Mucosa of stomach (tissue), 1 donor: ENCODE results near the gene FTO.
"Not testable (repeated sequence)": the region's sequence is repeated elsewhere in the genome, so short reads cannot be mapped to it uniquely, and the experiment has no call there.

Source experiments
- H3K27me3 ChIP-seq: one replicate; pipeline ENCODE4 v1.7.0; 2013; ENCODE audit warnings: mild to moderate bottlenecking, low read length; ENCODE audit not compliant: control insufficient read depth, insufficient read depth
- H3K36me3 ChIP-seq: one replicate; pipeline ENCODE4 v1.7.0; 2013; ENCODE audit warnings: low read length; ENCODE audit not compliant: control insufficient read depth, insufficient read depth
- H3K4me1 ChIP-seq: one replicate; pipeline ENCODE4 v1.7.0; 2013; ENCODE audit warnings: mild to moderate bottlenecking, low read length; ENCODE audit not compliant: control insufficient read depth, insufficient read depth
- H3K4me3 ChIP-seq: one replicate; pipeline ENCODE4 v1.7.0; 2013; ENCODE audit warnings: low read length
- H3K9ac ChIP-seq: one replicate; pipeline ENCODE4 v1.7.0; 2013; ENCODE audit warnings: mild to moderate bottlenecking, low read length, moderate library complexity
- H3K9me3 ChIP-seq: one replicate; pipeline ENCODE4 v1.7.0; 2013; ENCODE audit warnings: mild to moderate bottlenecking, low read length, moderate library complexity; ENCODE audit not compliant: control insufficient read depth
- donor health status: Pancreatic carcinoma.

The FTO gene

GRCh38 chr16:54177862-54178477, 474.0 kb downstream of the FTO start:
- no peaks in the 10 kb centered on the region for H3K36me3 ChIP-seq
- peaks cover 8% of the 10 kb centered on the region for H3K4me1 ChIP-seq
- H3K9me3 ChIP-seq, result no peaks in the 10 kb centered on the region
- no peak overlapping the region for H3K4me3 ChIP-seq
- no peak overlapping the region for H3K9ac ChIP-seq
- H3K27me3 ChIP-seq, result peaks cover 17% of the 10 kb centered on the region

- Histone ChIP-seq H3K9ac (no peak overlapping the region), H3K4me1 (peaks cover 8% of the 10 kb centered on the region), H3K9me3 (no peaks in the 10 kb centered on the region), H3K36me3 (no peaks in the 10 kb centered on the region), H3K4me3 (no peak overlapping the region), H3K27me3 (peaks cover 17% of the 10 kb centered on the region)
Observed at GRCh38 chr16:54178478-54178976, 474.6 kb downstream of the FTO start.

- H3K27me3 ChIP-seq, result peaks cover 8% of the 10 kb centered on the region
- no peak overlapping the region for H3K4me3 ChIP-seq
- H3K36me3 ChIP-seq, result no peaks in the 10 kb centered on the region
- no peak overlapping the region for H3K9ac ChIP-seq
- H3K4me1 ChIP-seq, result peaks cover 8% of the 10 kb centered on the region
- no peaks in the 10 kb centered on the region for H3K9me3 ChIP-seq
Observed at GRCh38 chr16:54180421-54181359, 476.7 kb downstream of the FTO start.

- H3K9ac ChIP-seq, H3K4me3 ChIP-seq, H3K9me3 ChIP-seq, H3K36me3 ChIP-seq, H3K27me3 ChIP-seq, H3K4me1 ChIP-seq: not testable (repeated sequence)
Observed at GRCh38 chr16:54181683-54182329, 477.9 kb downstream of the FTO start.

GRCh38 chr16:54185045-54185444, 481.1 kb downstream of the FTO start:
- H3K36me3 ChIP-seq, result no peaks in the 10 kb centered on the region
- H3K9ac ChIP-seq, result no peak overlapping the region
- H3K9me3 ChIP-seq, result no peaks in the 10 kb centered on the region
- H3K4me3 ChIP-seq, result no peak overlapping the region
- H3K4me1 ChIP-seq, result no peaks in the 10 kb centered on the region
- no peaks in the 10 kb centered on the region for H3K27me3 ChIP-seq

GRCh38 chr16:54191163-54191562, 487.2 kb downstream of the FTO start:
- H3K27me3 ChIP-seq, result no peaks in the 10 kb centered on the region
- no peaks in the 10 kb centered on the region for H3K9me3 ChIP-seq
- no peak overlapping the region for H3K9ac ChIP-seq
- peaks cover 8% of the 10 kb centered on the region for H3K4me1 ChIP-seq
- no peak overlapping the region for H3K4me3 ChIP-seq
- H3K36me3 ChIP-seq, result no peaks in the 10 kb centered on the region

GRCh38 chr16:54191592-54191991, 487.6 kb downstream of the FTO start:
- no peak overlapping the region for H3K9ac ChIP-seq
- H3K4me1 ChIP-seq, result peaks cover 8% of the 10 kb centered on the region
- no peaks in the 10 kb centered on the region for H3K27me3 ChIP-seq
- no peaks in the 10 kb centered on the region for H3K36me3 ChIP-seq
- no peak overlapping the region for H3K4me3 ChIP-seq
- H3K9me3 ChIP-seq, result no peaks in the 10 kb centered on the region

- no peak overlapping the region for H3K4me3 ChIP-seq
Observed at GRCh38 chr16:54193013-54193664, 489.2 kb downstream of the FTO start.

GRCh38 chr16:54193665-54194333, 489.8 kb downstream of the FTO start:
- Histone ChIP-seq H3K9me3 (no peaks in the 10 kb centered on the region), H3K4me1 (peaks cover 8% of the 10 kb centered on the region), H3K36me3 (no peaks in the 10 kb centered on the region), H3K27me3 (no peaks in the 10 kb centered on the region), H3K4me3 (no peak overlapping the region), H3K9ac (peak overlapping the region; percentile 56)

More at GRCh38 chr16:54193013-54193664, 489.2 kb downstream of the FTO start:
- no peaks in the 10 kb centered on the region for H3K9me3 ChIP-seq
- no peaks in the 10 kb centered on the region for H3K36me3 ChIP-seq
- H3K4me1 ChIP-seq, result peaks cover 8% of the 10 kb centered on the region
- H3K27me3 ChIP-seq, result no peaks in the 10 kb centered on the region
- H3K9ac ChIP-seq, result no peak overlapping the region

- H3K9me3 ChIP-seq, result no peaks in the 10 kb centered on the region
- peaks cover 8% of the 10 kb centered on the region for H3K4me1 ChIP-seq
- H3K9ac ChIP-seq, result peak overlapping the region; percentile 56
- H3K4me3 ChIP-seq, result no peak overlapping the region
- no peaks in the 10 kb centered on the region for H3K27me3 ChIP-seq
- no peaks in the 10 kb centered on the region for H3K36me3 ChIP-seq
Observed at GRCh38 chr16:54194334-54194743, 490.4 kb downstream of the FTO start.

GRCh38 chr16:54197758-54198157, 493.8 kb downstream of the FTO start:
- H3K4me3 ChIP-seq, result no peak overlapping the region

More at GRCh38 chr16:54197758-54198157, 493.8 kb downstream of the FTO start:
- Histone ChIP-seq H3K4me1 (peaks cover 8% of the 10 kb centered on the region), H3K27me3 (no peaks in the 10 kb centered on the region), H3K9ac (no peak overlapping the region), H3K36me3 (no peaks in the 10 kb centered on the region), H3K9me3 (no peaks in the 10 kb centered on the region)
